MM.1S (cell line): ENCODE measurements around the gene ITGB1.

Source experiments
- DNase-seq: peaks from one replicate; pipeline ENCODE4 v3.0.0-alpha.2; 2015
- H2AFZ ChIP-seq: fragments of 300-600 bp; sonication (generic); 2 replicates; pipeline ENCODE4 v1.6.0; 2016; ENCODE audit warnings: antibody characterized with exemption, low read length
- H3F3A ChIP-seq: fragments of 300-600 bp; sonication (generic); 2 replicates; pipeline ENCODE4 v1.6.1; 2016; ENCODE audit warnings: mild to moderate bottlenecking, antibody characterized with exemption, low read length, moderate library complexity, mixed read lengths; ENCODE audit not compliant: insufficient read depth
- H3K27ac ChIP-seq: fragments of 300-600 bp; sonication (generic); 2 replicates; pipeline ENCODE4 v1.5.1; 2016; ENCODE audit warnings: mild to moderate bottlenecking, low read length
- H3K27me3 ChIP-seq: fragments of 300-600 bp; sonication (generic); replicated peaks from 2 replicates; pipeline ENCODE4 v1.6.0; 2016; ENCODE audit warnings: low read length; ENCODE audit not compliant: insufficient read depth
- H3K36me3 ChIP-seq: fragments of 300-600 bp; sonication (generic); replicated peaks from 2 replicates; pipeline ENCODE4 v1.6.1; 2016; ENCODE audit warnings: mild to moderate bottlenecking, low read length, mixed read lengths; ENCODE audit not compliant: insufficient read depth
- H3K4me1 ChIP-seq: fragments of 300-600 bp; sonication (generic); 2 replicates; pipeline ENCODE4 v1.6.1; 2016; ENCODE audit warnings: low read length, mixed read lengths
- H3K4me2 ChIP-seq: fragments of 300-600 bp; sonication (generic); 2 replicates; pipeline ENCODE4 v1.6.0; 2016; ENCODE audit warnings: low read depth, low read length
- H3K4me3 ChIP-seq: fragments of 300-600 bp; sonication (generic); 2 replicates; pipeline ENCODE4 v1.5.1; 2016; ENCODE audit warnings: low read length, mixed read lengths
- H3K79me2 ChIP-seq: fragments of 300-600 bp; sonication (generic); 2 replicates; pipeline ENCODE4 v1.6.1; 2016; ENCODE audit warnings: mixed run types, low read length, mixed read lengths
- H3K9ac ChIP-seq: fragments of 300-600 bp; sonication (generic); 2 replicates; pipeline ENCODE4 v1.6.1; 2016; ENCODE audit warnings: low read length, mixed read lengths
- H3K9me2 ChIP-seq: fragments of 300-600 bp; sonication (generic); replicated peaks from 2 replicates; pipeline ENCODE4 v1.6.1; 2016; ENCODE audit warnings: mild to moderate bottlenecking, low read length, mixed read lengths; ENCODE audit not compliant: insufficient read depth
- H3K9me3 ChIP-seq: fragments of 300-600 bp; sonication (generic); replicated peaks from 2 replicates; pipeline ENCODE4 v1.6.1; 2016; ENCODE audit warnings: mild to moderate bottlenecking, low read length, mixed read lengths; ENCODE audit not compliant: insufficient read depth
- H4K20me1 ChIP-seq: fragments of 300-600 bp; sonication (generic); 2 replicates; pipeline ENCODE4 v1.6.1; 2016; ENCODE audit warnings: mild to moderate bottlenecking, low read length, moderate library complexity, mixed read lengths; ENCODE audit not compliant: insufficient read depth
- EZH2 ChIP-seq: fragments of 300-600 bp; sonication (generic); optimal IDR thresholded peaks from 2 replicates; pipeline ENCODE3; 2017; ENCODE audit warnings: low read depth, mild to moderate bottlenecking, antibody characterized with exemption, low read length, mixed read lengths
- EZH2phosphoT487 ChIP-seq: fragments of 300-600 bp; sonication (generic); IDR thresholded peaks from 2 replicates; pipeline ENCODE4 v1.6.1; 2018; ENCODE audit warnings: antibody characterized with exemption, low read length
- TF ChIP-seq, protein P1 (sequence below): fragments of 300-600 bp; sonication (generic); IDR thresholded peaks from 2 replicates; pipeline ENCODE4 v1.5.1; 2016; ENCODE audit warnings: antibody characterized with exemption, low read length, mixed read lengths

The ITGB1 gene

DNA sequence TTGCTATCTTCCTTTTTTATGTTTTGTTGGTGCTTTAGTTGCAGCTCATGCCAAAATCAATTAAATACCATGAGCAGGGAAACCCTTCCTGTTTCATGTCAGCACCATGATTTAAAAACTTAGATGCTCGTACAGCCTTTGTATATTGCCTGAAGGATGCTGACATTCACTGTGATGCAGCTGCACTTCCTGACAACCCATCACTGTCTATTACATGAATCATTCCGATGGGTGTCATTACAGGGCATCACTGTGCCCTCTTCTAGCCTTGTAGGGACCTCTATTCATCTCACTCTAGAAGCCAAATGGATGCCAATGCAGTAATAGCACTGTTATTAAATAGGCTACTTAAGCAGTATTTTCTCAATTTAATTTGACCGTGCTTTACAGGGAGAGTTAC lies 18.3 kb upstream of the ITGB1 start:
- H3K27me3 ChIP-seq: no peaks in the 10 kb centered on the region
- DNase-seq: no peak
- H3K36me3 ChIP-seq: no peaks in the 10 kb centered on the region
- no peaks in the 10 kb centered on the region for H3K9me3 ChIP-seq
- TF ChIP-seq EZH2: no peak
- no peak for TF ChIP-seq EZH2phosphoT487
- TF ChIP-seq, protein P1, sequence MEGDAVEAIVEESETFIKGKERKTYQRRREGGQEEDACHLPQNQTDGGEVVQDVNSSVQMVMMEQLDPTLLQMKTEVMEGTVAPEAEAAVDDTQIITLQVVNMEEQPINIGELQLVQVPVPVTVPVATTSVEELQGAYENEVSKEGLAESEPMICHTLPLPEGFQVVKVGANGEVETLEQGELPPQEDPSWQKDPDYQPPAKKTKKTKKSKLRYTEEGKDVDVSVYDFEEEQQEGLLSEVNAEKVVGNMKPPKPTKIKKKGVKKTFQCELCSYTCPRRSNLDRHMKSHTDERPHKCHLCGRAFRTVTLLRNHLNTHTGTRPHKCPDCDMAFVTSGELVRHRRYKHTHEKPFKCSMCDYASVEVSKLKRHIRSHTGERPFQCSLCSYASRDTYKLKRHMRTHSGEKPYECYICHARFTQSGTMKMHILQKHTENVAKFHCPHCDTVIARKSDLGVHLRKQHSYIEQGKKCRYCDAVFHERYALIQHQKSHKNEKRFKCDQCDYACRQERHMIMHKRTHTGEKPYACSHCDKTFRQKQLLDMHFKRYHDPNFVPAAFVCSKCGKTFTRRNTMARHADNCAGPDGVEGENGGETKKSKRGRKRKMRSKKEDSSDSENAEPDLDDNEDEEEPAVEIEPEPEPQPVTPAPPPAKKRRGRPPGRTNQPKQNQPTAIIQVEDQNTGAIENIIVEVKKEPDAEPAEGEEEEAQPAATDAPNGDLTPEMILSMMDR: no peak
- H3K9me2 ChIP-seq: no peaks in the 10 kb centered on the region
- H3K79me2 ChIP-seq: no peaks in the 10 kb centered on the region
- no peak overlapping the region for H3K4me2 ChIP-seq
- H4K20me1 ChIP-seq: no peaks in the 10 kb centered on the region
- H3K9ac ChIP-seq: no peak overlapping the region
- 0 out of 2 replicates have a peak, but pooled peaks cover 17% of the 10 kb centered on the region for H3K4me1 ChIP-seq
- H3K27ac ChIP-seq: no peak overlapping the region
- no peak overlapping the region for H2AFZ ChIP-seq
- no peak overlapping the region for H3K4me3 ChIP-seq
- H3F3A ChIP-seq: peaks cover 20% of the 10 kb centered on the region; the same call in 1 of the 2 replicates

DNA sequence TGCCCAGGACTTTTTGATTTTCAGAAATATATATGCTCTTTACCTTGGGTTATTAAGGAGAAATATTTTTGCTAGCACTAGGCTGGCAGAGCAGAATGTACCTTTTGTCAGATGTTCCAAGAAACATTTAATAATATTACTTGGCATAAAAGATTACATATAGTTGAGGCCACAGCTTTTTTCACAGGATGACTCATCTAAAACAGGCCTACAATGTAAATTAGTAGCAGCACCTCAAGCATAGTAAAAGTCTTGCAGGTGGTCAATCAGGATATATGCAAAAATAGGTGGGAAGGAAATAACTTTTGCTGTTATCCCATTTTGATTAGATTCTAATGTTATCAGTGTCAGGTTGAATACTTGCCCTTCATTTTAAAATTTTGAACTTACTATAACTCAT lies 14.9 kb upstream of the ITGB1 start:
- H3K4me1 ChIP-seq: peaks cover 15% of the 10 kb centered on the region; the same call in 1 of the 2 replicates
- no peaks in the 10 kb centered on the region for H3K36me3 ChIP-seq
- H3K9me2 ChIP-seq: no peaks in the 10 kb centered on the region
- H3K4me2 ChIP-seq: peak overlapping the region; percentile 40
- no peaks in the 10 kb centered on the region for H4K20me1 ChIP-seq
- H3K9ac ChIP-seq: no peak overlapping the region
- TF ChIP-seq EZH2phosphoT487 (no peak), EZH2 (no peak)
- TF ChIP-seq, protein P1: no peak
- no peaks in the 10 kb centered on the region for H3K27me3 ChIP-seq
- H3K9me3 ChIP-seq: no peaks in the 10 kb centered on the region
- no peak for DNase-seq
- peak overlapping the region; percentile 23; the same call in 1 of the 2 replicates for H3K4me3 ChIP-seq
- H3K27ac ChIP-seq: peak overlapping the region; percentile 11; the same call in 1 of the 2 replicates
- no peaks in the 10 kb centered on the region for H3K79me2 ChIP-seq
- no peaks in the 10 kb centered on the region for H3F3A ChIP-seq
- H2AFZ ChIP-seq: 0 out of 2 replicates have a peak overlapping the region, but pooled peaks have one; percentile 7

DNA sequence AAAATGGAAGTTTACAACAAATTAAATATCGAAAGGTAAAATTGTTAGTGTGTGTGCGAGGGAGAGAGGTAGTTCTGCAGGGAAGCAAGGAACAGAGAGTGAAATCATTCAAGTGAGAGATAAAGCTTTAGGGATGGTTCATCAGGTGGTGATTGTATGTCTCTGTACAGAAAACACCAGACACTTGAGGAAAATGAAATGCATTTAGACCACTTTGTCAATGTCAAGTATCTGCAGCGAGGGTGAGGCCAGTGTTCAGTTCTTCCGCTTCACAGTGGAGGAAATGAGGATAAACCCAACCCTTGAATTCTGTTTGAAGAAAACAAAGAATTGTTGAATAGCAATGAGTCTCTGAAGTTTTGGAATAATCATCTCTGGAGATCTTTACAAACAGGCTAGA lies 14.4 kb upstream of the ITGB1 start:
- Histone ChIP-seq H3F3A (no peaks in the 10 kb centered on the region), H3K27me3 (no peaks in the 10 kb centered on the region), H3K9ac (peak overlapping the region; percentile 3; the same call in 1 of the 2 replicates), H3K9me2 (no peaks in the 10 kb centered on the region), H3K36me3 (no peaks in the 10 kb centered on the region), H3K9me3 (no peaks in the 10 kb centered on the region), H3K27ac (peak overlapping the region; percentile 11; the same call in 1 of the 2 replicates), H4K20me1 (no peaks in the 10 kb centered on the region), H3K79me2 (no peaks in the 10 kb centered on the region), H3K4me2 (peak overlapping the region; percentile 40), H3K4me3 (peak overlapping the region; percentile 23; the same call in 1 of the 2 replicates), H2AFZ (0 out of 2 replicates have a peak overlapping the region, but pooled peaks have one; percentile 7), H3K4me1 (peaks cover 15% of the 10 kb centered on the region; the same call in 1 of the 2 replicates)
- DNase-seq: peak; percentile 11
- TF ChIP-seq EZH2 (no peak), EZH2phosphoT487 (no peak)
- TF ChIP-seq, protein P1: no peak
